Stimulated activated CD4-positive, alpha-beta T cell treated with anti-CD3 and anti-CD28 coated beads, Interleukin-2, amount 100 ng/mL, for 48 hours (primary cell): ENCODE data around the gene LSP1.
"Not testable (repeated sequence)": the region's sequence is repeated elsewhere in the genome, so short reads cannot be mapped to it uniquely, and the experiment has no call there.

Source experiments
- DNase-seq, 2 donors: peaks; one replicate each; pipeline ENCODE4 v3.0.0-alpha.2; 2020

The LSP1 gene

DNA sequence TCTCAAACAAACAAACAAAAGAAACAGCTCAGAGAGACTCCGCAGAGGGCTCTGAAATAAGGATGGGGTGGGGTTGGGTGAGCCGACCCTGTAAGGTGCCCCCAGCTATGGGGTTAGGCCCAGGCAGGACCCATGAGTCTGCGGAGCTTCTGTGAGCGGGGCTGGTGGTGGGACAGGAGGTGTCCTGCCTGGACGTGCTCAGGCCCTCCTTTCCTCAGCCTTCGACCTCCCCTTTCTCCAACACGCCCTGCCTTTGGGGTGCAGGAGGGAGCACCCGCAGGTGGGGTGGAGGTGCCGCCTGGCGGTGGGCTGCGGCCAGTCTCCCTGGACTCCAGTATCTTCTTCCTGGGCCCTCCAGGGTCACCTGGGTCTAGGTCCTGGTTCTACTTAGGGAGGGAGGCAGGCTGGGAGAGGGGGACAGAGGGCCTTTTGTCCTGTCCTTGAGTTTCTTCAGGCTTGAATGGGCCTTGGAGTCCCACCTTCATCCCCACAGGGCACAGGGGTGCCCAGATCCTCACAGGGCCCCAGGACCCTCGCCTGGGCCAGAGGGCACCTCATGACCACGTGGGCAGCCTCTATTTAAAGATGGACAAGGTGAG is 26.6 kb downstream of the LSP1 start:
- no peak for DNase-seq

GRCh38 chr11:1879941-1880720 is 27.2 kb downstream of the LSP1 start:
- no peak for DNase-seq

DNA sequence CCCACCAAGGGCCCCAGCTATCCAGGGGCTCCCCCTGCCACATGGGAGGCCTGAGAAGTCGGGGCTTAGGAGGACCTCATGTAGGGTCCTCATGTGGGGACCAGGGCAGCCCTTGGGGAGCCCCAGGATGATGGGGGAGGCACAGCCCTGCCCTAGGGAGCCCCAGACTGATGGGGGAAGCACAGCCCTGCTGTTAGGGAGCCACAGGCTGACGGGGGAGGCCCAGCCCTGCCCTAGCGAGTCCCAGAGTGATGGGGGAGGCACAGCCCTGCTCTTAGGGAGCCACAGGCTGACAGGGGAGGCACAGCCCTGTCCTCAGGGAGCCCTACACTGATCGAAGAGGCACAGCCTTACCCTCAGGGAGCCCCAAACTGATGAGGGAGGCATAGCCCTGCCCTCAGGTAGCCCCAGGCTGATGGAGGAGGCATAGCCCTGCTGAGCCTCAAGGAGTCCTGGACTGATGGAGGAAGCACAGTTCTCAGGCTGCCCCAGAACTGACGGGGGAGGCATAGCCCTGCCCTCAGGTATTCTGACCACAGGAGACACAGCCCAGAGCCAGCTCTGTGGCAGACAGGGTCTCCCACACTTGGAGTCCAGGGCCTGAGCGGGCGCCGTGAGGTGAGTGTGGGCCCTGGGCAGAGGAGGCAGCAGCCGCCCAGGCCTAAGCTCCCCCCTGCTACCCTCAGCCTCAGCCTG is 28.0 kb downstream of the LSP1 start:
- DNase-seq = no peak

- no peak for DNase-seq
Measured at GRCh38 chr11:1881442-1882264, 28.8 kb downstream of the LSP1 start.

GRCh38 chr11:1882265-1883238 is 29.7 kb downstream of the LSP1 start:
- DNase-seq = peak; percentile 81 to 85

GRCh38 chr11:1883346-1884302 is 30.7 kb downstream of the LSP1 start:
- DNase-seq = no peak

GRCh38 chr11:1884303-1884700 is 31.4 kb downstream of the LSP1 start:
- DNase-seq = no peak

GRCh38 chr11:1886551-1886950 is 33.7 kb downstream of the LSP1 start:
- not testable (repeated sequence) for DNase-seq

DNA sequence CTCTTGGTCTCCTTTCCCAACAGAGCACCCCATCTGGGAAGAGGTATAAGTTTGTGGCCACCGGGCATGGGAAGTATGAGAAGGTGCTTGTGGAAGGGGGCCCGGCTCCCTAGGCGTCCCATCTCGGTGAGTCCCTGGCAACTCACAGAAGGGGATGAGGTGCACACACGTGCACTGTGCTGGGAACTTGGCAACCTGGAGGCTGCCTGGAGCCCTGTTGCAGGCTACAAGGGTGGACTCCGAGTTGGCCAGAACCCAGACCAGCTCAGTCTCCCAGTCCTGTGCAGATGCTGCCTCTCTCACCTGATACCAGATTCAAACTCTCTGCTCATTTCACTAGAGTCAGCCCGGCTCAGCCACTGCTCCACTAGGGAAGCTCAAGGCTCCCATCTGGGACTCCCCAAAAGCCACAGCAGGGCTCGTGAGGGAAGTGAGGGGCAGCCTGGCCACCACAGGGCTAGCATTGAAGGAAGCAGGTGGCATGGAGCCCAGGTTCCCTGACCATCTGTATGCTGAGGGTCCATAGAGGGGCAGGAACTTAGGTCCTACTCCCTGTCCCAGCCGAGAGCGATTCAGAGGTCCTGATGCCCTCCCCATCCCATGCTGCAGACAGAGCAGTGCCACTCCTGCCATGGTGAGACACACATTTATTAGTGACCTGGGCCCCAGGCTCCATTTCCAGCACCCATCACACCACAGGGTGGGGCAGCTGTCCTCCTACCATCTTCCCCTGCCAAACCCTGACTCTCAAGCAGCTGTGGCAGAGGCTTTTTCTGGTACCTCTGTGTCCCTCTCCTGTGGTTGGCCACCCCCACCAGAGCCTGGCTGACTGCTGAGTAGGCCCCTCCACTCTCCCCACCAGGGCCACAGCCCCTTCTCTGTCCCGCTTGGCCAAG is 34.8 kb downstream of the LSP1 start:
- DNase-seq = no peak

DNA sequence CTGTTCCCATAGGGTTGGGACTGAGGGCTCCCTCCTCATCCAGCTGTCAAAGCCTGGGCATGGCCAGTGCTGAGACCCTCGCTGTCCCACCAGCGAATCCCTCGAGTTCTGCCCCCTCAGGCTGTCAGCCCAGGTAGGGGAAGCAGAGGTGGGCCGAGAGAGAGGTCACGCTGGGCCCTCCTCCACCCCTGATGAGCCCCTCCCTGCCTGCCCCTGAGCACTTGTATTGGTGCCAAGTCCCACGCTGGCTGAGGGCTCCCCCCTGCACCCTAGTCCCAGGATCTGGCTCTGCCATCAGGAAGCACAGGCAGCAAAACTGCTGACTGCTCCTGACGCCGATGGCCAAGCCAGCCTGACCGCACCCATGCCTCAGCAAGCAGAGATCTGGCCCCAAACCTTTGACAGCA is 35.5 kb downstream of the LSP1 start:
- DNase-seq = no peak

- no peak for DNase-seq
Measured at GRCh38 chr11:1888811-1889210, 35.9 kb downstream of the LSP1 start.

GRCh38 chr11:1889224-1889930 is 36.5 kb downstream of the LSP1 start:
- DNase-seq = peak; percentile 47 to 64

DNA sequence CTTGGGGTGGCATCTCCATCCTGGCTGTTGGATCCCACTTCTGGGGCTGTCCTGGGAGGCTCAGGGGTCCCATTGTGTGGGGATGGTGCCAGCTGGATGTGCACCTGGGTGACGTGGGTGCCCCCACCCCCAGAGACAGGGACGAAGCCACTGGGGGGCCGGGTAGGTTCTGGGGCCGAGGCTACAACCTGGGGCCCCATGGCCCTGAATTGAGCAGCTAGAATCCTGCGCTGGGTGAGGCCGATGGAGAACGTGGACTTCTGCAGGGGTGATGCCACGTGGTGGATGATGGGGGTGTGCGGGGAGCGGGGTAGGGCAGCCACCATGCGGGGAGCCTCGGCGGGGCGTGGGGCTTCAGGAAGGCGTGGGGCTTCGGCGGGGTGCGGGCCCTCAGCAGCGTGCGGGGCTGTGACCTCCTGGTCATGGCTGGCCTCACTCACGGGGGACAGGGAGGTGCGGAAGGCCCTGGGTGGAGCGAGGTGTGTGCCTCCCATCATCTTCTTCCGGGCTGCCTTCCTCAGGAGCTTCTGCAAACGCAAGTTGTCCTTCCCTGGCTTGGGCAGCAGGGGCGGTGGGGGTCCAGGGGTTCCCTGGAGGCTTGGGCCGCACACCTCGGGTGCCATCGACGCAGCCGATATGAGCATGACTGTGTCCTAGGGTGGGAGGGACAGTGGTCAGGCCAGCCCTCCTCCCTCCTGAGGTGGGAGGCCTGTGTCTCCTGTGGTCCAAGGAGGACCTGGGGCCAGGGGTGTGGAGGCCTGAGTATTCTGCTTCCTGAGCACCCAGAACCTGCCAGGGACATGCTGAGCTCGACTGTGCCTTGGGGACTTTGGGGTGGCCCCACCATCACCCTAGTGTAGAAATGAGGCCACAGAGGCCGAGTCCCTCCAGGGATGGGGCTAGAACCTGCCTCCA is 37.3 kb downstream of the LSP1 start:
- DNase-seq = no peak

- no peak for DNase-seq
Measured at GRCh38 chr11:1890856-1891830, 38.3 kb downstream of the LSP1 start.

- DNase-seq = no peak
Measured at GRCh38 chr11:1891831-1892115, 38.9 kb downstream of the LSP1 start, which contains the start of gene PRR33. TSS of gene PRR33 (minus strand) at chr11:1891895. CDS start at chr11:1890584, 1,311 bp downstream.

- DNase-seq = no peak
Measured at GRCh38 chr11:1892116-1892515, 39.2 kb downstream of the LSP1 start.

DNA sequence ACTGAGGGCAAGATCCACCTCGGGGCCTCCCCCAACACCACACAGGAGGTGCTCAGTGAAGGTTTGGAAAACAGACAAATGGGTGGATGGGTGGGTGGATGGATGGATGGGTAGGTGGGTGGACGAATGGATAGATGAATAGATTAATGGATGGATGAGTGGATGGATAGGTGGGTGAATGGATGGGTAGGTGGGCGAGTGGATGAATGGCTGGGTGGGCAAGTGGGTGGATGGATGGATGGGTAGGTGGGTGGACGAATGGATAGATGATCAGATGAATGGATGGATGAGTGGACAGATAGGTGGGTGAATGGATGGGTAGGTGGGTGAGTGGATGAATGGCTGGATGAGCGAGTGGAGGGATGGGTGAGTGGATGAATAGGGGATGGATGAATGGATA is 39.7 kb downstream of the LSP1 start:
- no peak for DNase-seq
